ENCODE data around the gene TMX2.
A peak's percentile ranks its signal among the peaks of the same experiment; 100 is the strongest.
"Not testable (repeated sequence)": the region's sequence is repeated elsewhere in the genome, so short reads cannot be mapped to it uniquely, and the experiment has no call there.

Gene TMX2

GRCh38 chr11:57698843-57699365 lies 13.5 kb upstream of the TMX2 start:
- ChIA-PET POLR2A (no interaction called here), CTCF (interaction anchor here (1.0 to 2.0 kb wide), 3 partner anchors 9 to 206 kb away, joined by 3 to 6 read pairs (median 4); no protein-coding TSS in a partner anchor)
- DNase-seq (ENCODE audit: extremely low spot score) = no peak
- no peak for TF ChIP-seq CTCF (IDR thresholded peaks at IDR 0.05; ENCODE audit: control extremely low read depth, extremely low read depth, low read depth, missing control alignments)

- ChIA-PET POLR2A (no interaction called here), CTCF (interaction anchor here (1.0 to 2.0 kb wide), 3 partner anchors 13 to 207 kb away, joined by 3 to 6 read pairs (median 3); no protein-coding TSS in a partner anchor)
- DNase-seq (ENCODE audit: extremely low spot score) = no peak
- TF ChIP-seq CTCF (IDR thresholded peaks at IDR 0.05; ENCODE audit: control extremely low read depth, extremely low read depth, low read depth, missing control alignments) = no peak
These were observed 12.6 kb upstream of the TMX2 start for GRCh38 chr11:57699813-57700212.

- peak; percentile 11 for DNase-seq (ENCODE audit: extremely low spot score)
- ChIA-PET CTCF (interaction anchor here (0.7 to 2.0 kb wide), 2 partner anchors 25 to 101 kb away, joined by 3 to 6 read pairs; no protein-coding TSS in a partner anchor), POLR2A (no interaction called here)
- no peak for TF ChIP-seq CTCF (IDR thresholded peaks at IDR 0.05; ENCODE audit: control extremely low read depth, extremely low read depth, low read depth, missing control alignments)
These were observed 12.0 kb upstream of the TMX2 start for GRCh38 chr11:57700425-57700824.

GRCh38 chr11:57703341-57703740 lies 9.1 kb upstream of the TMX2 start:
- POLR2A ChIA-PET = interaction anchor here (0.6 to 0.7 kb wide), 4 partner anchors 28 to 1277 kb away, joined by 3 to 7 read pairs (median 4); no protein-coding TSS in a partner anchor
- CTCF ChIA-PET = interaction anchor here (0.9 to 2.0 kb wide), 4 partner anchors 9 to 210 kb away, joined by 3 to 10 read pairs (median 4); no protein-coding TSS in a partner anchor

GRCh38 chr11:57704932-57705331 lies 7.5 kb upstream of the TMX2 start:
- CTCF ChIA-PET = interaction anchor here (1.0 to 3.4 kb wide), 4 partner anchors 9 to 96 kb away, joined by 3 to 9 read pairs (median 4); no protein-coding TSS in a partner anchor
- POLR2A ChIA-PET = no interaction called here
- DNase-seq (ENCODE audit: extremely low spot score) = no peak
- TF ChIP-seq CTCF (IDR thresholded peaks at IDR 0.05; ENCODE audit: control extremely low read depth, extremely low read depth, low read depth, missing control alignments) = no peak

More at GRCh38 chr11:57703341-57703740, 9.1 kb upstream of the TMX2 start:
- no peak for TF ChIP-seq CTCF (IDR thresholded peaks at IDR 0.05; ENCODE audit: control extremely low read depth, extremely low read depth, low read depth, missing control alignments)
- no peak for DNase-seq (ENCODE audit: extremely low spot score)

GRCh38 chr11:57705432-57705831 lies 7.0 kb upstream of the TMX2 start:
- DNase-seq (ENCODE audit: extremely low spot score); POLR2A ChIA-PET: not testable (repeated sequence)
- CTCF ChIA-PET = interaction anchor here (1.0 to 3.4 kb wide), 3 partner anchors 9 to 95 kb away, joined by 3 to 9 read pairs (median 4); no protein-coding TSS in a partner anchor

GRCh38 chr11:57709802-57710367 lies 2.5 kb upstream of the TMX2 start:
- no peak for TF ChIP-seq CTCF (IDR thresholded peaks at IDR 0.05; ENCODE audit: control extremely low read depth, extremely low read depth, low read depth, missing control alignments)
- ChIA-PET POLR2A (no interaction called here), CTCF (interaction anchor here (1.0 to 1.7 kb wide), 3 partner anchors 69 to 859 kb away, joined by 3 to 6 read pairs (median 3); no protein-coding TSS in a partner anchor)
- no peak for DNase-seq (ENCODE audit: extremely low spot score)
